HepG2 (cell line): ENCODE measurements around the gene SUSD2. TPM values are rescaled to one million over a fixed set of nuclear protein-coding genes. Genes with fewer than 3 reads are reported as not detected.

Source experiments
- BRD4 ChIP-seq: sonication (generic); formaldehyde crosslinking; IDR thresholded peaks from 2 replicates; pipeline ENCODE4 v1.4.0; 2020; ENCODE audit warnings: missing genetic modification reagents
- CC2D1A ChIP-seq: sonication (generic); formaldehyde crosslinking; IDR thresholded peaks from 2 replicates; pipeline ENCODE4 v1.8.1; 2023; ENCODE audit warnings: mild to moderate bottlenecking, missing genetic modification reagents
- EP300 ChIP-seq, 3 experiments: sonication (generic) in 1 of 3; formaldehyde crosslinking in 1 of 3; IDR thresholded peaks; 2 replicates each; pipeline versions ENCODE4 v1.5.1 to v1.6.1; 2011 to 2020; ENCODE audit warnings: low read depth in 2 of 3, low read length in 2 of 3, borderline replicate concordance in 1 of 3, improper control_type of control experiment in 1 of 3, mild to moderate bottlenecking in 1 of 3, missing genetic modification reagents in 1 of 3, moderate library complexity in 1 of 3
- JUN ChIP-seq: sonication (generic); formaldehyde crosslinking; IDR thresholded peaks from 2 replicates; pipeline ENCODE4 v1.4.0; 2020; ENCODE audit warnings: mild to moderate bottlenecking, missing genetic modification reagents
- RBFOX2 ChIP-seq: fragments of 200-400 bp; formaldehyde crosslinking; IDR thresholded peaks from 2 replicates; pipeline ENCODE4 v1.6.1; 2017; ENCODE audit warnings: low read depth, mild to moderate bottlenecking, low read length
- SMARCC2 ChIP-seq: fragments of 450-650 bp; IDR thresholded peaks from 2 replicates; pipeline ENCODE4 v1.6.1; 2017; ENCODE audit warnings: antibody characterized with exemption, mild to moderate bottlenecking
- SNAPC2 ChIP-seq: sonication (generic); formaldehyde crosslinking; IDR thresholded peaks from 2 replicates; pipeline ENCODE4 v1.8.1; 2022; ENCODE audit warnings: mild to moderate bottlenecking, missing genetic modification reagents
- ZC3H4 ChIP-seq: sonication (generic); formaldehyde crosslinking; IDR thresholded peaks from 2 replicates; pipeline ENCODE4 v1.4.0; 2020; ENCODE audit warnings: missing genetic modification reagents, borderline replicate concordance
- ZNF615 ChIP-seq: sonication (generic); formaldehyde crosslinking; IDR thresholded peaks from 2 replicates; pipeline ENCODE4 v1.5.0; 2020; ENCODE audit warnings: mild to moderate bottlenecking, missing genetic modification reagents, borderline replicate concordance
- ZNF724P ChIP-seq: sonication (generic); formaldehyde crosslinking; IDR thresholded peaks from 2 replicates; pipeline ENCODE4 v1.8.0; 2022; ENCODE audit warnings: missing genetic modification reagents, borderline replicate concordance
- ZNF737 ChIP-seq: sonication (generic); formaldehyde crosslinking; IDR thresholded peaks from 2 replicates; pipeline ENCODE4 v1.5.0; 2020; ENCODE audit warnings: missing genetic modification reagents, mild to moderate bottlenecking, borderline replicate concordance
- ZNF788 ChIP-seq: sonication (generic); formaldehyde crosslinking; IDR thresholded peaks from 2 replicates; pipeline ENCODE4 v1.5.0; 2020; ENCODE audit warnings: mild to moderate bottlenecking, missing genetic modification reagents, borderline replicate concordance
- polyA plus RNA-seq, 8 experiments: library from polyadenylated mRNA; depleted of rRNA in 3 of 8; stranded (reverse) in 7 of 8; unstranded in 1 of 8; fragments of >200 nt; fragmentation: Illumina TruSeq in 4 of 8; extraction: Trizol in 4 of 8; gene quantifications; 2 replicates each; pipeline versions ENCODE4 v1.2.1 to v1.2.3, GENCODE V29; 2011 to 2016; ENCODE audit warnings: low read depth in 4 of 8, missing spikeins in 1 of 8, mixed read lengths in 1 of 8; ENCODE audit not compliant: insufficient read depth in 1 of 8
- total RNA-seq, 5 experiments: library from RNA; depleted of rRNA; stranded (reverse); fragments of >200 nt; fragmentation: Illumina TruSeq; extraction: Trizol; gene quantifications; 2 replicates each; pipeline ENCODE4 v1.2.3, GENCODE V29; 2016; ENCODE audit warnings: low read depth in 1 of 5
- TF ChIP-seq, protein P1 (sequence below): sonication (generic); formaldehyde crosslinking; IDR thresholded peaks from 2 replicates; pipeline ENCODE4 v1.5.0; 2020; ENCODE audit warnings: missing genetic modification reagents
- TF ChIP-seq, protein P2 (sequence below): sonication (generic); formaldehyde crosslinking; IDR thresholded peaks from 2 replicates; pipeline ENCODE4 v1.4.0; 2020; ENCODE audit warnings: missing genetic modification reagents
- TF ChIP-seq, protein P3 (sequence below): sonication (generic); formaldehyde crosslinking; conservative IDR thresholded peaks from 2 replicates; pipeline ENCODE4 v1.4.0; 2020; ENCODE audit warnings: missing genetic modification reagents
- TF ChIP-seq, protein P4 (sequence below), 2 experiments: sonication (generic) in 1 of 2; formaldehyde crosslinking in 1 of 2; IDR thresholded peaks; 2 replicates each; pipeline versions ENCODE4 v1.4.0 to v1.6.1; 2016 to 2020; ENCODE audit warnings: borderline replicate concordance in 1 of 2, low read depth in 1 of 2, mild to moderate bottlenecking in 1 of 2, missing genetic modification reagents in 1 of 2
- TF ChIP-seq, protein P5 (sequence below): sonication (generic); formaldehyde crosslinking; IDR thresholded peaks from 2 replicates; pipeline ENCODE4 v1.4.0; 2020; ENCODE audit warnings: mild to moderate bottlenecking, missing genetic modification reagents
- TF ChIP-seq, protein P6 (sequence below): sonication (generic); formaldehyde crosslinking; IDR thresholded peaks from 2 replicates; pipeline ENCODE4 v1.4.0; 2020; ENCODE audit warnings: missing genetic modification reagents
- TF ChIP-seq, protein P7 (sequence below): IDR thresholded peaks from 2 replicates; pipeline ENCODE4 v1.6.1; 2012; ENCODE audit warnings: inconsistent platforms

SUSD2 gene
- total and polyA plus RNA-seq, 2 of the 13 experiments (the other 11 are each of a cell fraction or from before 2014, with no cell fraction given): 2.1 to 11.0 TPM

DNA sequence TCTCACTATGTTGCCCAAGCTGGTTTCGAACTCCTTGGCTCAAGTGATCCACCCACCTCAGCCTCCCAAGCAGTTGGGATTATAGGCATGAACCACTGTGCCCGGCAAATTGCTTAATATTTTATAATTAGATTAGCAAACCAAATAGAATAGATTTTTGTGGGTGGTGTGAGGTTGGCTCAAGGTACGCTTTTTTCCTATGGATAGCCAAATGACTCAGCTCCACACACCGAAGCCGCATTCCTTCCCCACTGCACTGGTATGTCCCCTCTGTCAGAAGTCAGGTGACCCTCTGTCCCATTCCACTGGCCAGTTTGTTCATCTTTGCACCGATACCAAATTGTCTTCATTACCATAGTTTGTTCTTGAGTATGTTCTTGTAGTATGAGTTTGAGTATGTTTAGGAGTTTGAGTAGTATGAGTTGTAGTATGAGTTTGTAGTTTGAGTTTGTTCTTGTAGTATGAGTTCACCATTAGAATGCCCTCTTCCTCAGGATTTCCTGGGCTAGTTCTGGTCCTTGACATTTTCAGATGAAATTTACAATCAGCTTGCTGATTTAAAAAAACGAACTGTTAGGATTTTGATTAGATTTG is 19.4 kb downstream of the SUSD2 start (continued):
- TF ChIP-seq, protein P1, sequence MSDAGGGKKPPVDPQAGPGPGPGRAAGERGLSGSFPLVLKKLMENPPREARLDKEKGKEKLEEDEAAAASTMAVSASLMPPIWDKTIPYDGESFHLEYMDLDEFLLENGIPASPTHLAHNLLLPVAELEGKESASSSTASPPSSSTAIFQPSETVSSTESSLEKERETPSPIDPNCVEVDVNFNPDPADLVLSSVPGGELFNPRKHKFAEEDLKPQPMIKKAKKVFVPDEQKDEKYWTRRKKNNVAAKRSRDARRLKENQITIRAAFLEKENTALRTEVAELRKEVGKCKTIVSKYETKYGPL (CRISPR knock-in tag): no peak
- TF ChIP-seq, protein P2, sequence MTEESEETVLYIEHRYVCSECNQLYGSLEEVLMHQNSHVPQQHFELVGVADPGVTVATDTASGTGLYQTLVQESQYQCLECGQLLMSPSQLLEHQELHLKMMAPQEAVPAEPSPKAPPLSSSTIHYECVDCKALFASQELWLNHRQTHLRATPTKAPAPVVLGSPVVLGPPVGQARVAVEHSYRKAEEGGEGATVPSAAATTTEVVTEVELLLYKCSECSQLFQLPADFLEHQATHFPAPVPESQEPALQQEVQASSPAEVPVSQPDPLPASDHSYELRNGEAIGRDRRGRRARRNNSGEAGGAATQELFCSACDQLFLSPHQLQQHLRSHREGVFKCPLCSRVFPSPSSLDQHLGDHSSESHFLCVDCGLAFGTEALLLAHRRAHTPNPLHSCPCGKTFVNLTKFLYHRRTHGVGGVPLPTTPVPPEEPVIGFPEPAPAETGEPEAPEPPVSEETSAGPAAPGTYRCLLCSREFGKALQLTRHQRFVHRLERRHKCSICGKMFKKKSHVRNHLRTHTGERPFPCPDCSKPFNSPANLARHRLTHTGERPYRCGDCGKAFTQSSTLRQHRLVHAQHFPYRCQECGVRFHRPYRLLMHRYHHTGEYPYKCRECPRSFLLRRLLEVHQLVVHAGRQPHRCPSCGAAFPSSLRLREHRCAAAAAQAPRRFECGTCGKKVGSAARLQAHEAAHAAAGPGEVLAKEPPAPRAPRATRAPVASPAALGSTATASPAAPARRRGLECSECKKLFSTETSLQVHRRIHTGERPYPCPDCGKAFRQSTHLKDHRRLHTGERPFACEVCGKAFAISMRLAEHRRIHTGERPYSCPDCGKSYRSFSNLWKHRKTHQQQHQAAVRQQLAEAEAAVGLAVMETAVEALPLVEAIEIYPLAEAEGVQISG (CRISPR knock-in tag): no peak
- no peak for TF ChIP-seq SNAPC2 (CRISPR knock-in tag)
- no peak for TF ChIP-seq ZNF724P (CRISPR knock-in tag)
- TF ChIP-seq, protein P3, sequence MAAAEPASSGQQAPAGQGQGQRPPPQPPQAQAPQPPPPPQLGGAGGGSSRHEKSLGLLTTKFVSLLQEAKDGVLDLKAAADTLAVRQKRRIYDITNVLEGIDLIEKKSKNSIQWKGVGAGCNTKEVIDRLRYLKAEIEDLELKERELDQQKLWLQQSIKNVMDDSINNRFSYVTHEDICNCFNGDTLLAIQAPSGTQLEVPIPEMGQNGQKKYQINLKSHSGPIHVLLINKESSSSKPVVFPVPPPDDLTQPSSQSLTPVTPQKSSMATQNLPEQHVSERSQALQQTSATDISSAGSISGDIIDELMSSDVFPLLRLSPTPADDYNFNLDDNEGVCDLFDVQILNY (CRISPR knock-in tag): no peak
- TF ChIP-seq RBFOX2: no peak
- TF ChIP-seq ZNF737 (CRISPR knock-in tag): no peak
- TF ChIP-seq, protein P4, sequence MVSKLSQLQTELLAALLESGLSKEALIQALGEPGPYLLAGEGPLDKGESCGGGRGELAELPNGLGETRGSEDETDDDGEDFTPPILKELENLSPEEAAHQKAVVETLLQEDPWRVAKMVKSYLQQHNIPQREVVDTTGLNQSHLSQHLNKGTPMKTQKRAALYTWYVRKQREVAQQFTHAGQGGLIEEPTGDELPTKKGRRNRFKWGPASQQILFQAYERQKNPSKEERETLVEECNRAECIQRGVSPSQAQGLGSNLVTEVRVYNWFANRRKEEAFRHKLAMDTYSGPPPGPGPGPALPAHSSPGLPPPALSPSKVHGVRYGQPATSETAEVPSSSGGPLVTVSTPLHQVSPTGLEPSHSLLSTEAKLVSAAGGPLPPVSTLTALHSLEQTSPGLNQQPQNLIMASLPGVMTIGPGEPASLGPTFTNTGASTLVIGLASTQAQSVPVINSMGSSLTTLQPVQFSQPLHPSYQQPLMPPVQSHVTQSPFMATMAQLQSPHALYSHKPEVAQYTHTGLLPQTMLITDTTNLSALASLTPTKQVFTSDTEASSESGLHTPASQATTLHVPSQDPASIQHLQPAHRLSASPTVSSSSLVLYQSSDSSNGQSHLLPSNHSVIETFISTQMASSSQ (IDR thresholded peaks at IDR 0.05; ENCODE audit: low read depth): no peak
- TF ChIP-seq, protein P4 (CRISPR knock-in tag; IDR thresholded peaks at IDR 0.05; ENCODE audit: borderline replicate concordance): no peak
- TF ChIP-seq JUN (CRISPR knock-in tag): no peak
- TF ChIP-seq, protein P5, sequence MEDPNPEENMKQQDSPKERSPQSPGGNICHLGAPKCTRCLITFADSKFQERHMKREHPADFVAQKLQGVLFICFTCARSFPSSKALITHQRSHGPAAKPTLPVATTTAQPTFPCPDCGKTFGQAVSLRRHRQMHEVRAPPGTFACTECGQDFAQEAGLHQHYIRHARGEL (CRISPR knock-in tag): no peak
- no peak for TF ChIP-seq CC2D1A (CRISPR knock-in tag)
- no peak for TF ChIP-seq ZC3H4 (CRISPR knock-in tag)
- no peak for TF ChIP-seq ZNF788
- TF ChIP-seq SMARCC2: no peak
- no peak for TF ChIP-seq ZNF615 (CRISPR knock-in tag)
- no peak for TF ChIP-seq BRD4 (CRISPR knock-in tag)
- TF ChIP-seq, protein P6, sequence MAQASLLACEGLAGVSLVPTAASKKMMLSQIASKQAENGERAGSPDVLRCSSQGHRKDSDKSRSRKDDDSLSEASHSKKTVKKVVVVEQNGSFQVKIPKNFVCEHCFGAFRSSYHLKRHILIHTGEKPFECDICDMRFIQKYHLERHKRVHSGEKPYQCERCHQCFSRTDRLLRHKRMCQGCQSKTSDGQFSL (CRISPR knock-in tag): no peak
- peak in 1 of 2 experiments; percentile 43; a peak in 1 of 4 replicates for TF ChIP-seq EP300 (IDR thresholded peaks at IDR 0.05; ENCODE audit: low read depth in 2 of 2, low read length in 2 of 2)
- no peak for TF ChIP-seq EP300 (CRISPR knock-in tag; IDR thresholded peaks at IDR 0.05; ENCODE audit: borderline replicate concordance)
- TF ChIP-seq, protein P7, sequence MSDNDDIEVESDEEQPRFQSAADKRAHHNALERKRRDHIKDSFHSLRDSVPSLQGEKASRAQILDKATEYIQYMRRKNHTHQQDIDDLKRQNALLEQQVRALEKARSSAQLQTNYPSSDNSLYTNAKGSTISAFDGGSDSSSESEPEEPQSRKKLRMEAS: no peak
